Measurements from ENCODE around the gene RBM12.

DNA sequence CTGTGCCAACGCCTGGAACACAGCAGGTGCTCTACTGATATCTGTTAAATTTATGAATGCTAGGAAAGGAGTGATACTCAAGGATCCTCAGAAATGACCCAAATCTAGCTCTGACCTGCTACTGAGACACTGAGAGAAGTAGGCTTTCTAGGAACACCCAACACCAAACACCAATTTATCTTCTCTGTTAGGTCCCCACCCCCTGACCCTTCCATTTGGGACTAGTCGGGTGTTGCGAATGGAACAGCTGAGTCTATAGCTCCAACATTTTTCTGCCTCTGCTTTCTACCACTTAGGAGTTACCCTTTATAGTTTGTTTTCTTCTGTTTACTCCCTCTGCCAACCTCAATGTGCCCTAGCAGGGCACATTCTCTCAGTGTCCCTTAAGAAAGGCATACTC is 24.0 kb downstream of the RBM12 start:
- TF ChIP-seq, protein P1, sequence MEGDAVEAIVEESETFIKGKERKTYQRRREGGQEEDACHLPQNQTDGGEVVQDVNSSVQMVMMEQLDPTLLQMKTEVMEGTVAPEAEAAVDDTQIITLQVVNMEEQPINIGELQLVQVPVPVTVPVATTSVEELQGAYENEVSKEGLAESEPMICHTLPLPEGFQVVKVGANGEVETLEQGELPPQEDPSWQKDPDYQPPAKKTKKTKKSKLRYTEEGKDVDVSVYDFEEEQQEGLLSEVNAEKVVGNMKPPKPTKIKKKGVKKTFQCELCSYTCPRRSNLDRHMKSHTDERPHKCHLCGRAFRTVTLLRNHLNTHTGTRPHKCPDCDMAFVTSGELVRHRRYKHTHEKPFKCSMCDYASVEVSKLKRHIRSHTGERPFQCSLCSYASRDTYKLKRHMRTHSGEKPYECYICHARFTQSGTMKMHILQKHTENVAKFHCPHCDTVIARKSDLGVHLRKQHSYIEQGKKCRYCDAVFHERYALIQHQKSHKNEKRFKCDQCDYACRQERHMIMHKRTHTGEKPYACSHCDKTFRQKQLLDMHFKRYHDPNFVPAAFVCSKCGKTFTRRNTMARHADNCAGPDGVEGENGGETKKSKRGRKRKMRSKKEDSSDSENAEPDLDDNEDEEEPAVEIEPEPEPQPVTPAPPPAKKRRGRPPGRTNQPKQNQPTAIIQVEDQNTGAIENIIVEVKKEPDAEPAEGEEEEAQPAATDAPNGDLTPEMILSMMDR (IDR thresholded peaks at IDR 0.05) = no peak
- TF ChIP-seq POLR2A (IDR thresholded peaks at IDR 0.05) (no peak), POLR2AphosphoS5 (IDR thresholded peaks at IDR 0.05) (no peak)

Measured in transverse colon (tissue), 4 donors.